Body of pancreas (tissue), 4 donors: ENCODE data around the gene PRRC2B.
"Not testable (repeated sequence)": the region's sequence is repeated elsewhere in the genome, so short reads cannot be mapped to it uniquely, and the experiment has no call there.

ENCODE experiments used
- POLR2A ChIP-seq, 3 donors: fragments of 450-650 bp; IDR thresholded peaks; one replicate each; pipeline ENCODE4 v1.6.1; 2016; ENCODE audit warnings: antibody characterized with exemption in 3 of 3, mild to moderate bottlenecking in 2 of 3
- TF ChIP-seq, protein P1 (sequence below), 7 experiments: fragments of 450-650 bp in 4 of 7; fragments of 200-600 bp in 3 of 7; sonication (generic) in 3 of 7; IDR thresholded peaks; one replicate each; pipeline ENCODE4 v1.5.1; 2016 to 2019; ENCODE audit warnings: antibody characterized with exemption in 7 of 7

DNA sequence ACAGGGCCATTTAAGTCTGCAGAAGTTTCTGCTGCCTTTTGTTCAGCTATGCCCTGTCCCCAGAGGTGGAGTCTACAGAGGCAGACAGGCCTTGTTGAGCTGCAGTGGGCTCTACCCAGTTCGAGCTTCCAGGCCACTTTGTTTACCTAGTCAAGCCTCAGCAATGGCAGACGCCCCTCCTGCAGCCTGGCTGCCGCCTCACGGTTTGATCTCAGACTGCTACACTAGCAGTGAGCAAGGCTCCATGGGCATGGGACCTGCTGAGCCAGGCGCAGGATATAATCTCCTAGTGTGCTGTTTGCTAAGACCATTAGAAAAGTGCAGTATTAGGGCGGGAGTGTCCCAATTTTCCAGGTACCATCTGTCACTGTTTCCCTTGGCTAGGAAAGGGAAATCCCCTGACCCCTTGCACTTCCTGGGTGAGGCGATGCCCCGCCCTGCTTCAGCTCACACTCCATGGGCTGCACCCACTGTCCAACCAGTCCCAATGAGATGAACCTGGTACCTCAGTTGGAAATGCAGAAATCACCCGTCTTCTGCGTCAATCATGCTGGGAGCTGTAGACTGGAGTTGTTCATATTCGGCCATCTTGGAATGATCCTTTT lies 48.9 kb upstream of the PRRC2B start:
- TF ChIP-seq, protein P1, sequence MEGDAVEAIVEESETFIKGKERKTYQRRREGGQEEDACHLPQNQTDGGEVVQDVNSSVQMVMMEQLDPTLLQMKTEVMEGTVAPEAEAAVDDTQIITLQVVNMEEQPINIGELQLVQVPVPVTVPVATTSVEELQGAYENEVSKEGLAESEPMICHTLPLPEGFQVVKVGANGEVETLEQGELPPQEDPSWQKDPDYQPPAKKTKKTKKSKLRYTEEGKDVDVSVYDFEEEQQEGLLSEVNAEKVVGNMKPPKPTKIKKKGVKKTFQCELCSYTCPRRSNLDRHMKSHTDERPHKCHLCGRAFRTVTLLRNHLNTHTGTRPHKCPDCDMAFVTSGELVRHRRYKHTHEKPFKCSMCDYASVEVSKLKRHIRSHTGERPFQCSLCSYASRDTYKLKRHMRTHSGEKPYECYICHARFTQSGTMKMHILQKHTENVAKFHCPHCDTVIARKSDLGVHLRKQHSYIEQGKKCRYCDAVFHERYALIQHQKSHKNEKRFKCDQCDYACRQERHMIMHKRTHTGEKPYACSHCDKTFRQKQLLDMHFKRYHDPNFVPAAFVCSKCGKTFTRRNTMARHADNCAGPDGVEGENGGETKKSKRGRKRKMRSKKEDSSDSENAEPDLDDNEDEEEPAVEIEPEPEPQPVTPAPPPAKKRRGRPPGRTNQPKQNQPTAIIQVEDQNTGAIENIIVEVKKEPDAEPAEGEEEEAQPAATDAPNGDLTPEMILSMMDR (IDR thresholded peaks at IDR 0.05) = not testable (repeated sequence)
- not testable (repeated sequence) for TF ChIP-seq POLR2A (IDR thresholded peaks at IDR 0.05)
